GM08714 (cell line): ENCODE results near the gene AGBL4.

Experiments used
- H3K4me3 ChIP-seq: fragments of 200-500 bp; sonication (Bioruptor generic); 2 replicates; pipeline ENCODE4 v1.5.1; 2014; ENCODE audit warnings: mild to moderate bottlenecking, low read length, inconsistent platforms
- ZNF274 ChIP-seq: IDR thresholded peaks from 2 replicates; pipeline ENCODE4 v1.6.1; 2012; ENCODE audit warnings: mild to moderate bottlenecking, low read depth, low read length

Gene AGBL4

GRCh38 chr1:48943393-48943792 is 1080.4 kb downstream of the AGBL4 start:
- TF ChIP-seq ZNF274: no peak

GRCh38 chr1:48940962-48941732 is 1082.6 kb downstream of the AGBL4 start:
- TF ChIP-seq ZNF274: no peak
- H3K4me3 ChIP-seq: no peak overlapping the region

More at GRCh38 chr1:48943393-48943792, 1080.4 kb downstream of the AGBL4 start:
- no peak overlapping the region for H3K4me3 ChIP-seq

GRCh38 chr1:48940354-48940753 is 1083.4 kb downstream of the AGBL4 start:
- TF ChIP-seq ZNF274: no peak
- no peak overlapping the region for H3K4me3 ChIP-seq

- TF ChIP-seq ZNF274: no peak
- no peak overlapping the region for H3K4me3 ChIP-seq
Measured at GRCh38 chr1:48939828-48940227, 1083.9 kb downstream of the AGBL4 start.

GRCh38 chr1:48939042-48939441 is 1084.7 kb downstream of the AGBL4 start:
- no peak for TF ChIP-seq ZNF274
- no peak overlapping the region for H3K4me3 ChIP-seq

GRCh38 chr1:48937732-48938131 is 1086.0 kb downstream of the AGBL4 start:
- no peak for TF ChIP-seq ZNF274
- no peak overlapping the region for H3K4me3 ChIP-seq

GRCh38 chr1:48936436-48936835 is 1087.3 kb downstream of the AGBL4 start:
- TF ChIP-seq ZNF274: no peak
- H3K4me3 ChIP-seq: no peak overlapping the region

GRCh38 chr1:48932366-48932765 is 1091.4 kb downstream of the AGBL4 start:
- no peak for TF ChIP-seq ZNF274
- H3K4me3 ChIP-seq: no peak overlapping the region

- no peak overlapping the region for H3K4me3 ChIP-seq
- no peak for TF ChIP-seq ZNF274
Measured at GRCh38 chr1:48931506-48932192, 1092.1 kb downstream of the AGBL4 start.

- no peak overlapping the region for H3K4me3 ChIP-seq
- TF ChIP-seq ZNF274: no peak
Measured at GRCh38 chr1:48930011-48930410, 1093.7 kb downstream of the AGBL4 start.

- H3K4me3 ChIP-seq: no peak overlapping the region
- TF ChIP-seq ZNF274: no peak
Measured at GRCh38 chr1:48924099-48924498, 1099.7 kb downstream of the AGBL4 start.

GRCh38 chr1:48923116-48923515 is 1100.6 kb downstream of the AGBL4 start:
- TF ChIP-seq ZNF274: no peak
- H3K4me3 ChIP-seq: no peak overlapping the region

- TF ChIP-seq ZNF274: no peak
- no peak overlapping the region for H3K4me3 ChIP-seq
Measured at GRCh38 chr1:48920851-48921250, 1102.9 kb downstream of the AGBL4 start.

GRCh38 chr1:48917901-48918603 is 1105.7 kb downstream of the AGBL4 start:
- TF ChIP-seq ZNF274: no peak
- no peak overlapping the region for H3K4me3 ChIP-seq

- H3K4me3 ChIP-seq: no peak overlapping the region
- TF ChIP-seq ZNF274: no peak
Measured at GRCh38 chr1:48917070-48917454, 1106.7 kb downstream of the AGBL4 start.
